ENCODE measurements around the gene MAPK1. TPM values are rescaled to one million over a fixed set of nuclear protein-coding genes. Genes with fewer than 3 reads are reported as not detected.
A peak's percentile ranks its signal among the peaks of the same experiment; 100 is the strongest.
"Not testable (repeated sequence)": the region's sequence is repeated elsewhere in the genome, so short reads cannot be mapped to it uniquely, and the experiment has no call there.

MAPK1 gene
- polyA plus RNA-seq (ENCODE audit: insufficient read length in 4 of 4), result 100 to 1,000 TPM; 106 to 146 (median 124) TPM

DNA sequence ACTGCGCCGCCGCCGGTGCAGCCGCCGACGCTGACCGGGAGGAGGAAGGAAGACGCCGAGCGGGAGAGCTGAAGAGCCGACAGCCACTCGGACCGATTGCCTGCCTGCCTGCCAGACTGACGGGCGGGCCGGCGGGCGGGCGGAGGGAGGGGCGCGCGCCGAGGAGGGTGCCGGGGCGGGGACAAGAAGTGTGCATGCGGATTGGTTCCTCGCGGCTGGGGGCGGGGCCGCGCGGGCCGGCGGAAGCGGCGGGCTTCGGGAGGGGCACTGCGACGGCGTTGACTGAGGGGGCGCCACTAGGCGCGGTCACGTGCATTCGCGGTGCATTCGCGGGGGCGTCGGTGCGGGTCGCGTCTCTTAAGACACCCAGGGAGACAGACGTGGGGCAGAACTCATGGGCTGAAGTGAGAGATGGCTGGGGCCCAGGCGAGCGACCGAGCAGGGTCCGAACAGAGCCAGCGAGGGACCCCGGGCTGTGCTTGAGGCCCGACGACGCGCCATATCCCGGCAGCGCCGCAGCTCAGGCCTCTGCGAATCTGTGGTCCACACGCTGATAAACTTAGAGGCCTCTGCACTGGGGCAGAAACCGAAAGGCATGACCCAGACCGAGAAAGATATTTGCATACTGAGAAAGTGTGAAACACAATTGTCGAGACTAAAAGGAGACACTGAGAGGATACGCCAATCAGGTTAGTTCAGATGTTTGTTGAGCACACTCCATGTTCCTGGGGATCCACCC, at the start of gene MAPK1:
Gene MAPK1, minus strand, starts transcription at position 118 of the 739 bp plus-strand sequence. CDS start 205 bp downstream, outside the sequence.
- DNase-seq (ENCODE audit: low read depth in 4 of 4, low spot score in 3 of 4), result peak; percentile 75 to 81 (median 76)

DNA sequence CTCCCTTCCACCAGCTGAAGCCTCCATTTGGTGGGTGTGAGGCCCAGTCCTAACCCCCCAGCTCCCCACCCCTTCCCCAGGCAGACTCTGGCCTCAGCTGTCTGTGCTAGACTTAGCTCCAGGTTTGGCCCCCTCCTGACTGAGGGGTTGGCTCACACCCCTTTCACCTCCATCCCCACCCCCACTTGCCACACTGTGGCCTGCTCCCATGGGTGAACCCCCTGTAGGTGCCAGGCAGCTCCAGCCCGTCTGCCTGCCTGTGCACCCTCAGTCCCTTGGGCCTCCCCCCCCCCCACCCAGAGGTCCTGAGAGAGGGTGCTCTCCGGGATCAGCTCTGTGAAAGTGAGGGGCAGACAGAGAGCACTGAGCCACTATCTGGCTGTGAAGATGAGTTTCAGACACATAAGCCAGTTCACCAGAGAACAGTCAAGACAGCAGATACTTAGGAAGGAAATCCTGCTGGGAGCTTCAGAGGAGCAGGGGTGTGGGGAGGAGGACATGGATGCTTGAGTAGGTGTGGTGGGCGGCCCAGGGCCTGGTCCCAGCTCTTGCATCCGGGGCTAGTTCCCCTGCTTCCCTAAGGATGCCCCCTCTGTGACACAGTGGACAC, 49.0 kb upstream of the MAPK1 start:
- DNase-seq (ENCODE audit: low read depth in 4 of 4, low spot score in 3 of 4), result no peak

DNA sequence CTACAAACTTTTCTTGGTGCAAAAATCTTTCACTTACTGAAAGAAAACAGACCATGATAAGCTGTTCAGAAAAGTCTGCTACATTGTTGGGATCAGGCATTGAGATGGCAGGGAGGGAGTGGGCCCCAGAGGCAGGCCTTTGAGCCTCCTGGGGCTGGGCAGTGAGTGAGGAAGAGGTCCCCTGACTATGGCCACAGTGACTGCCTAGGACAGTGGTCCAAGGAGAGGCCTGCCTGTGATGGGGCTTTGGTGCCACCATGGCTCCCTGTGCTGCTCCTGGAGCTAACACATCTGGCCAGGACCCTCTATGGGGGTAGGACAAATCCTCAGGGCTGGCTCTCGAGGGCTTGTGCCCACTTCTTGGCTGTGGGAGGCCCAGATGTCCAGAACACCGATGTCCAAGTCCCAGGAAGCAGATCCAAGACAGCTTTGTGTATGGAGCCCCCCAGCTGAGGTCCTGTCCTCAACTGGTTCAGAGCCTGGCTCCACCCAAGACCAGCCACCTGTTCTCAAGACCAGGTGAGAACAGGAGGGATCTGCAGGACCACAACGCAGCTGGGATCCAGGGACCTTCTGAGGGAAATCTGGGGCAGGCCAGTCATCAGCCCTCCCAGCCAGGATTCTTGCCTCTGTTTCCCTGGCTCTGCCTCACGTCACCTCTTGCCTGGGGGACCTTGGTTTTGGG, 48.3 kb upstream of the MAPK1 start:
- no peak for DNase-seq (ENCODE audit: low read depth in 4 of 4, low spot score in 3 of 4)

DNA sequence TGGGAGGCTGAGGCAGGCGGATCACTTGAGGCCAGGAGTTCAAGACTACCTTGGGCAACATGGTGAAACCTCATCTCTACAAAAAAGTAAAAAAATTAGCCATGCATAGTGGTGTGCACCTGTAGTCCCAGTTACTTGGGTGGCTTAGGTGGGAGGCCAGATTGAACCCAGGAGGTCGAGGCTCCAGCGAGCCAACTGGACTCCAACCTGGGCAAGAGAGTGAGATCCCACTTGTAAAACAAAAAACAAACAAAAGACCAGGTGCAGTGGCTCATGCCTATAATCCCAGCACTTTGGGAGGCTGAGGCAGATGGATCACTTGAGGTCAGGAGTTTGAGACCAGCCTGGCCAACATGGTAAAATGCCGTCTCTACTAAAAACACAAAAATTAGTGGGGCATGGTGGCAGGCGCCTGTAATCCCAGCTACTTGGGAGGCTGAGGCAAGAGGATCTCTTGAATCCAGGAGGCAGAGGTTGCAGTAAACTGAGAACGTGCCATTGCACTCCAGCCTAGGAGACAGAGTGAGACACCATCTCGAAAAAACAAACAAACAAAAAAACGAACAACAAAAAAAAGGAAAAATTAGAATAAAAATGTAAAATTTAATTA, 46.7 kb upstream of the MAPK1 start:
- not testable (repeated sequence) for DNase-seq (ENCODE audit: low read depth in 4 of 4, low spot score in 3 of 4)

DNA sequence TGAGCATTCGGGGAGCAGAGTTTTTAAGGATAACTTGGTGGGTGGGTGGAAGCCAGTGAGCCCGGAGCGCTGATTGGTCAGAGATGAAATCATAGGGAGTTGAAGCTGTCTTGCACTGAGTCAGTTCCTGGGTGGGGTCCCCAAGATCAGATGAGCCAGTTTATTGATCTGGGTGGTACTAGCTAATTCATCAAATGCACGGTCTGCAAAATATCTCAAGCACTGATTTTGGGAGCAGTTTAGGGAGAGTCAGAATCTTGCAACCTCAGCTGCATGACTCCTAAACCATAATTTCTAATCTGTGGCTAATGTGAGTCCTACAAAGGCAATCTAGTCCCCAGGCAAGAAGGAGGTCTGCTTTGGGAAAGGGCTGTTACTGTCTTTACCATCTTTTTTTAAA, 42.9 kb upstream of the MAPK1 start:
- DNase-seq (ENCODE audit: low read depth in 4 of 4, low spot score in 3 of 4), result not testable (repeated sequence)

DNA sequence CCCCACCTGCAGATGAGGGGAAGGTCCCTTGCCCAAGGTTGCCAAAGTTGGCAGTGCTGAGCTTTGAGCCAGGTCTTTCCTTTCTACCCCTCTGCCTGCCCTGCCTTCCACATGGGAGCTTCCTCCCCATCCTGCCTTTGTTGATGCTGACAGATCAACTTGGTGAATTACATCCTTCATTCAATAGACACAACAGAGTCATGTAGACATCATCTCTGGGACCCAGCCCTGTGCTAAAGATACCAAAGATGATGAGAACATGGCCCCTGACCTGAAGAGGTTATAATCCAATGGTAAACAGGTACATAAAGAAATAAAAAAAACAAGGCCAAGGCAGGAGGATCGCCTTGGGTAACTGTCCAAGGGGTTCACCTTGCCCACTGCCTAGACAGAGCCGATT, 42.4 kb upstream of the MAPK1 start:
- no peak for DNase-seq (ENCODE audit: low read depth in 4 of 4, low spot score in 3 of 4)

DNA sequence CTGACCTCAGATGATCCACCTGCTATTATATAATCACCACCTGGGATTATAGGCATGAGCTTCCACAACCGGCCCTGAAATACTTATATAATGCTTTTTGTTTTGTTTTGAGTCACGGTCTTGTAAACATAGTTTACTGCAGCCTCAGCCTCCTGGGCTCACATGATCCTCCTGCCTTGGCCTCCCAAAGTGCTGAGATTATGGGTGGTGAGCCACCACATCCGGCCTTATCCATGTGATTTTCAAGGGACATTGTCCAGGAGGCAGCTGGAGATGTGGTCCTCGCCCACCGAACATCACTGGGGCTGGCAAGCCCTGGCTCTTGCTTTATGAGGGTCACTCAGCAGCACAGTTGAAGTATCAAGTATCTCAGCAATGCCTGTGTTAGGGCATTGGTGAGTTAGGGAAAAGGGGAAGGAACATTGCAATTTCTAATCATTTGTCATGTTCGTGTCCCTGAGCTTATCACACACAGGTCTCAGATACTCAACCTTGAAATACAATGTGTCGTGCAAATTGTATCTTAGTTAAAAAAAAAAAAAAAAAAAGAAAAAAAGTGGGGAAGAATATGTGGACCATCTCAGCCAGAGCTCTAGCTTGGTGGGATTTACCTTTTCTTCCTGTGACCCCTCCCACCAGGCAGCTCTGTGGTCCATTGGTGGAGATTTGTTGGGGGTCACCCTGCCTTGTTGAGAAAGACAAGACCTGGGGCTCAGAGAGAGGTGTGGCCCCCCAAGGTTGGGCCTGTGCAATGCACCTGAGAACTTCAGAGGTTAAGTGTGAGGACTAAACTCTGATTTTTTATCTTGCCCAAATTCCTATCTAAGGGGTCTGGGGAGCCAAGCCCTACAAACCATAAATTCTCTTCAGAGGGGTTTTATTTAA, 40.4 kb upstream of the MAPK1 start:
- no peak for DNase-seq (ENCODE audit: low read depth in 4 of 4, low spot score in 3 of 4)

DNA sequence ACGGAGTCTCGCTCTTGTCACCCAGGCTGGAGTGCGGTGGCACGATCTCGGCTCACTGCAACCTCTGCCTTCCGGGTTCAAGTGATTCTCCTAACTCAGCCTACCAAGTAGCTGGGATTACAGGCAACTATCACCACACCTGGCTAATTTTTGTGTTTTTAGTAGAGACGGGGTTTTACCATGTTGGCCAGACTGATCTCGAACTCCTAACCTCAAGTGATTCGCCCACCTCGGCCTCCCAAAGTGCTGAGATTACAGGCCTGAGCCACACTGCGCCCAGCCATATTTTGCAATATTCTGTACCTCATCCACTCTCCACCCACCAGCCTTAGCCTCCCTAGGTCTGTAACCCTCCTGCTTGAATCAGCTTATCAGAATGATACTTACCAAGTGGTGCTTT, 37.8 kb upstream of the MAPK1 start:
- not testable (repeated sequence) for DNase-seq (ENCODE audit: low read depth in 4 of 4, low spot score in 3 of 4)

DNA sequence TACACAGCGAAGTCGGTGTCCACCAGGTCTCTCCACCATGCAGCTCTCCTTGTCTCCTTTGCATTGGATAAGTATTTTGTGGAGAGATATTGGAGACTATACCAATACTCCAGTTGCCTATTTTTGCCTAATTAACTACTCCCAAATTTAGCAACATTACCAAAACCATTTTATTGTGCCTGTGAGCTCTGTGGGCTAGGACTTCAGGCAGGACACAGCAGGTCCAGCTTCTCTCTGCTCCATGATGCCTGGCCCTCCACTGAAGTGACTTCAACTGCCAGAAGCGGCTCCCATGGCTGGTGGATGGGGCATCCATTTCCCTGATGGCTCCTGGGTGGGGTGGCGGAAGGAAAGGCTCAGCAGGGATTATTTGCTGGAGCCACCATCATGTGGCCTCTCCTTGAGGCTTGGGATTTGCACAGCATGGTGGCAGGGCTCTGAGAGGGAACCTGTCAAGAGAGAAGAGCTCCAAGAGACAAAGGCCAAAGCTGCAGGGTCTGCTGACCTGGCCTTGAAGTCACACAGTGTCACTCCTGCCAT, 36.9 kb upstream of the MAPK1 start:
- DNase-seq (ENCODE audit: low read depth in 4 of 4, low spot score in 3 of 4), result no peak

DNA sequence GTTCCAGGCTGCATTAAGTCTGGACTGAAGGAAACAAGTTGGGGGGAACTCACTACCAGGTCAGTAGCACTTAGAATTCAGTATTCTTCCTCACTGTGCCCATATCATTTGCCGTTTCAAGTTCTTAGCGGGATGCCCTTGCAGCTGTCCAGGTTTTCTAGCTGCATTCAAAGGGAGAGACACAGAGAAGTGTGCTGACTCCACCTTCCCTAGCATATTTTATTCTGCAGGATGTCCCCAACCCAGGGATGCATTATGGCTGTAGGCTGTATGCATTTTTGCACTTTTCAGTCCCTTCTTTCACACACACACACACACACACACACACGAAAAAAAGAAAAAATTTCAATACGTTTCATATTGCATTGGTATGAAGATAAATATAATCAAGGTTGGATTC, 35.8 kb upstream of the MAPK1 start:
- no peak for DNase-seq (ENCODE audit: low read depth in 4 of 4, low spot score in 3 of 4)

DNA sequence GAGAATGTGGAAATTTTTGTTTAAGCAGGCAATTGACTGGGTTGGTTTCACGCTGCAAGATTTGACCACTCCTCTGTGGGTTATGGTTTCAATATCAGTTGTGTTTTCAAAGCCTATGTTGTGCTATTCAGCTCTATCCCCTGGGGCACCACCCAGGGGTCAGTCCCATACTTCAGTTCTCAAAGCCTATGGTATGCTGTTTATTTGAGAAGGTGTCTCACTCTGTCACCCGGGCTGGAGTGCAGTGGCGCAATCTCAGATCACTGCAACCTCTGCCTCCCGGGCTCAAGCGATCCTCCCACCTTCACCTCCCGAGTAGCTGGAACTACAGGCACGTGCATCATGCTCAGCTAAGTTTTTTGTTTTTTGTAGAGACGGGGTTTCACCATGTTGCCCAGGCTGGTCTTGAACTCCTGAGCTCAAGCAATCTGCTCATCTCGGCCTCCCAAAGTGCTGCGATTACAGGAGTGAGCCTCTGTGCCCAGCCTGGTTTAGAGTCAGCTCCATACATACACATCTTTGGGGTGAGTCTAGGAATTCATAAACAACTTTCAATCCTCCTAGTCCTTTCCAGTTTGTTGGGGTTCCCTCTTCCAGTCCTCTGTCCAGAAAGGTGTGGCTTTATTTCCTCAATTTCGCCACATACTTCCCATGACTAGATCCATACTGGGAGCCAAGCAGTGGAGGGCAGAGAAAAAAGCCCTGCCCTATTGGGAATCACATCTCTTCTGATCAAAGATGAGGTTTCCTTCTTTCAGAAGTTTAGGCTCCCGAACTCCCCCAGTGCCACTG, 35.0 kb upstream of the MAPK1 start:
- no peak for DNase-seq (ENCODE audit: low read depth in 4 of 4, low spot score in 3 of 4)

DNA sequence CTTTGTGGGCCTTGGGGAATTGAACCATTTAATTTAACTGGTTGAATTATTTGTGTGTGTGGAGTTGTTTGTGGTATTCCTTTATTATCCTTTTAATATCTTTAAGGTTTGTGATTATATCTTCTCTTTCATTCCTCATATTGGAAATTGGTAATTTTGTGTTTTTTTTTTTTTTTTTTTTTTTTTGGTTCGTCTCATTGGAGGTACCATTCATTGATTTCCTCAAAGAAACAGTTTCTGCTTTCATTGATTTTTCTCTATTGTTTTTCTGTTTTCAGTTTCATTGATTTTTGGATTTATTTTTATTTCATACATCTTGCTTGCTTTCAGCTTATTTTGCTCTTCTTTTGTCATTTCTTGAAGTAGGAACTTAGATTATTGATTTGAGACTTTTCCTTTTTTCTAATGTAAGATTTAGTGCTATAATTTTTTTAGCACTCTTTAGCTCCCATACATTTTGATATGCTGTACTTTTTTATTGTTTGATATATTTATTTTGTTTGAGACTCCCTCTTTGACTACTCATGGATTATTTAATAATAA, 31.0 kb upstream of the MAPK1 start:
- no peak for DNase-seq (ENCODE audit: low read depth in 4 of 4, low spot score in 3 of 4)

DNA sequence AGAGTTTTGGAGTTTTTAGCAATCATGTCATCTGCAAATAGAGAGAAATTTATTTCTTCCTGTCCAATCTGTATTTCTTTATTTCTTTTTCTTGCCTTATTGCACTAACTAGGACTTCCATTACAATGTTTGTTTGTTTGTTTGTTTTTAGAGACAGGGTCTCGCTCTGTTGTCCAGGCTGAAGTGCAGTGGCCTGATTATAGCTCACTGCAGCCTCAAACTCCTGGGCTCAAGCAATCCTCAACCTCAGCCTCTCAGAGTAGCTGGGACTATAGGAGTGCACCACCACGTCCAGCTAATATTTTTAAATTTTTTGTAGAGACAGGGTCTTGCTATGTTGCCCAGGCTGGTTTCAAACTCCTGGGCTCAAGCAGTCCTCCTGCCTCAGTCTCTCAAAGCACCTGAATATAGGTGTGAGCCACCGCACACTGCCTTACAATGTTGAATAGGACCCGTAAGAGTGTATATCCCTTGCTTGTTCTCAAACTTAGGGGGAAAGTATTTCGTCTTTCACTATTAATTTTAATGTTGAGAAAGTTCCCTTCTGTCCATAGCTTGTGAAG, 29.6 kb upstream of the MAPK1 start:
- DNase-seq (ENCODE audit: low read depth in 4 of 4, low spot score in 3 of 4), result no peak

DNA sequence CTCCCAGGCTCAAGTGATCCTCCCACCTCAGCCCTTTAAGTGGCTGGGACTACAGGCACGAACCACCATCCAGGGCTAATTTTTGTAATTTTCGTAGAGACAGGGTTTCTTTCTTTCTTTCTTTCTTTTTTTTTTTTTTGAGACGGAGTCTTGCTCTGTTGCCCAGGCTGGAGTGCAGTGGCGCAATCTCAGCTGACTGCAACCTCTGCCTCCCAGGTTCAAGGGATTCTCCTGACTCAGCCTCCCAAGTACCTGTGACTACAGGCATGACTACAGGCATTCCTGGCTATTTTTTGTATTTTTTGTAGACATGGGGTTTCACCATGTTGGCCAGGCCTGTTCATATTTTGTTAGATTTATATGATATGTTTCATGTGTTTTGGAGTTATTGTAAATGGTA, 28.8 kb upstream of the MAPK1 start:
- DNase-seq (ENCODE audit: low read depth in 4 of 4, low spot score in 3 of 4), result not testable (repeated sequence)

DNA sequence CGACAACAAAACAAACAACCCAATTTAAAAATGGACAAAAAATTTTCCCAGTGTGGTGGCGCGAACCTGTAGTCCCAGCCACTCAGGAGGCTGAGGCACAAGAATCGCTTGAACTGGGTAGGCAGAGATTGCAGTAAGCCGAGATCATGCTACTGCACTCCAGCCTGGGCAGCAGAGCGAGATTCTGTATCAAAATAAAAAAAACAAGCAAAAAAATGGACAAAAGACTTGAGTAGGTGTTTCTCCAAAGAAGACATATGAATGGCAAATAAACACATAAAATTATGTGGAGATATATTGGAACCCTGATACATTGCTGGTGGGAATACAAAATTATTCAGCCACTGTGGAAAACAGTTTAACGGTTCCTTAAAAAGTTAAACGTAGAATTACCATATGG, 27.4 kb upstream of the MAPK1 start:
- DNase-seq (ENCODE audit: low read depth in 4 of 4, low spot score in 3 of 4), result no peak

DNA sequence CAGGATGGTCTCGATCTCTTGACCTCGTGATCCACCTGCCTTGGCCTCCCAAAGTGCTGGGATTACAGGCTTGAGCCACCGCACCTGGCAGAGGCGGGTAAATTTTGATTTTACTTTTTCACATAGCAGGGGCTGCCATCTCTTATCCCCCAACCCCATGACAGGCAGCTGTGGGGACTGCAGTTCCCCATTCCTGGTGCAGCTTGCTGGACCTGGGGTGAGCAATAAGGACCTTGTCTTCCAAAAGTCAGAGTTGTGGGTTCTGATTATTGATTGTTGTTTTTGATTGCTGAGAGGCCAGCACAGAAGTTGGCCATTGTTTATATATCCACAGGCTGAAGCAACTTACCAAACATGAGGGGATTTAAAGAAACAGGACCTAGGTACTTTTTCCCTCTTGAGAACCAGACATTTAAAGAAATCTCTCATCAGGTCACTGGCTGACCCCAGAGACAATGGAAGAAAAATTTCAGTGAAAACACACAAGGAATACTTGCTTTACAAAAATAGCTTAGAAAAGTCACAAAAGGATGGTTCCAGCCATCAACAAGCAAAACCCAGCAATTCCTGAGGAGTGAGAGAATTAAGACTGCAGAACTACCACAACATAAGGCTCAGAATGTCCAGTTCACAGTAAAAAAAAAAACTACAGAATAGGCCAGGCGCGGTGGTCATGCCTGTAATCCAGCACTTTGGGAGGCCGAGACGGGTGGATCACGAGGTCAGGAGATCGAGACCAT, 22.0 kb upstream of the MAPK1 start:
- DNase-seq (ENCODE audit: low read depth in 4 of 4, low spot score in 3 of 4), result no peak

DNA sequence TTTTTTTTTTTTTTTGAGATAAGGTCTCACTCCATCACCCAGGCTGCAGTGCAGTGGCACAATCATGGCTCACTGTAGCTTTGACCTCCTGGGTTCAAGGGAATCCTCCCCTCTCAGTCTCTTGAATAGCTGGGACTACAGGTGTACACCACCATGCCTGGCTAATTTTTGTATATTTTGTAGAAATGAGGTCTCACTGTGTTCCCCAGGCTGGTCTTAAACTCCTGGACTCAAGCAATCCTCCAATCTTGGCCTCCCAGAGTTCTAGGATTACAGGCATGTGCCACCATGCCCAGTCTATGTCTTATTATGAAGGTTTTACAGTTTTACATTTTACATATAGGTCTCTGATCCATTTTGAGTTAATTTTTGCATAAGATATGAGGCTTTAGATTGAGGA, 20.4 kb upstream of the MAPK1 start:
- DNase-seq (ENCODE audit: low read depth in 4 of 4, low spot score in 3 of 4), result no peak

DNA sequence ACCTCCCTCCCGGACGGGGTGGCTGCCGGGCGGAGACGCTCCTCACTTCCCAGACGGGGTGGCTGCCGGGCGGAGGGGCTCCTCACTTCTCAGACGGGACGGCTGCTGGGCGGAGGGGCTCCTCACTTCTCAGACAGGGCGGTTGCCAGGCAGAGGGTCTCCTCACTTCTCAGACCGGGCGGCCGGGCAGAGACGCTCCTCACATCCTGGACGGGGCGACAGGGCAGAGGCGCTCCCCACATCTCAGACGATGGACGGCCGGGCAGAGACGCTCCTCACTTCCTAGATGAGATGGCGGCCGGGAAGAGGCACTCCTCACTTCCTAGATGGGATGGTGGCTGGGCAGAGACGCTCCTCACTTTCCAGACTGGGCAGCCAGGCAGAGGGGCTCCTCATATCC, 16.5 kb upstream of the MAPK1 start:
- not testable (repeated sequence) for DNase-seq (ENCODE audit: low read depth in 4 of 4, low spot score in 3 of 4)

Measured in left renal pelvis (tissue), 4 donors.